C4-2B (cell line): ENCODE results near the gene ODF2.
A peak's percentile ranks its signal among the peaks of the same experiment; 100 is the strongest.
"Not testable (repeated sequence)": the region's sequence is repeated elsewhere in the genome, so short reads cannot be mapped to it uniquely, and the experiment has no call there.

Experiments
- H3K27ac ChIP-seq: fragments of 450-650 bp; 2 replicates; pipeline ENCODE4 v1.5.1; 2017
- CTCF ChIP-seq: fragments of 450-650 bp; conservative IDR thresholded peaks from 2 replicates; pipeline ENCODE4 v1.5.1; 2017; ENCODE audit warnings: mild to moderate bottlenecking
- ZFX ChIP-seq: fragments of 450-650 bp; IDR thresholded peaks from 2 replicates; pipeline ENCODE4 v1.6.1; 2017

Gene ODF2

GRCh38 chr9:128420060-128420650 lies 35.7 kb upstream of the ODF2 start:
- TF ChIP-seq CTCF (peak; percentile 97), ZFX (no peak)
- peak overlapping the region; percentile 2; the same call in 1 of the 2 replicates for H3K27ac ChIP-seq

GRCh38 chr9:128420651-128421481 lies 34.9 kb upstream of the ODF2 start, which contains the start of gene CERCAM:
CERCAM (plus strand) TSS chr9:128420857; CDS start chr9:128420878, 21 bp downstream.
- H3K27ac ChIP-seq, result peak within 1 kb of the TSS; percentile 2; the same call in 1 of the 2 replicates
- TF ChIP-seq ZFX, result no peak
- no peak for TF ChIP-seq CTCF

GRCh38 chr9:128421482-128421996 lies 34.3 kb upstream of the ODF2 start:
- no peak overlapping the region for H3K27ac ChIP-seq
- no peak for TF ChIP-seq CTCF
- TF ChIP-seq ZFX, result no peak

GRCh38 chr9:128422022-128422782 lies 33.6 kb upstream of the ODF2 start:
- not testable (repeated sequence) for H3K27ac ChIP-seq

- H3K27ac ChIP-seq, result no peak overlapping the region
- no peak for TF ChIP-seq ZFX
- TF ChIP-seq CTCF, result no peak
Observed at GRCh38 chr9:128422783-128423150, 33.0 kb upstream of the ODF2 start.

GRCh38 chr9:128423356-128423755 lies 32.5 kb upstream of the ODF2 start:
- H3K27ac ChIP-seq, result not testable (repeated sequence)

- no peak overlapping the region for H3K27ac ChIP-seq
- TF ChIP-seq CTCF, result no peak
- TF ChIP-seq ZFX, result no peak
Observed at GRCh38 chr9:128424268-128424780, 31.5 kb upstream of the ODF2 start.
